Amniotic epithelial cell (primary cell): ENCODE data around the gene PRKG1.
"Not testable (repeated sequence)": the region's sequence is repeated elsewhere in the genome, so short reads cannot be mapped to it uniquely, and the experiment has no call there.

Source experiments
- DNase-seq: peaks from one replicate; pipeline ENCODE4 v3.0.0-alpha.2; 2010; ENCODE audit warnings: low read depth

Gene PRKG1

GRCh38 chr10:51270936-51271530 is 196.7 kb downstream of the PRKG1 start:
- no peak for DNase-seq

GRCh38 chr10:51272099-51272498 is 197.8 kb downstream of the PRKG1 start:
- not testable (repeated sequence) for DNase-seq

- no peak for DNase-seq
Measured at GRCh38 chr10:51272555-51272954, 198.3 kb downstream of the PRKG1 start.

- no peak for DNase-seq
Measured at GRCh38 chr10:51273574-51273973, 199.3 kb downstream of the PRKG1 start.

- not testable (repeated sequence) for DNase-seq
Measured at GRCh38 chr10:51276097-51276496, 201.8 kb downstream of the PRKG1 start.

- not testable (repeated sequence) for DNase-seq
Measured at GRCh38 chr10:51281387-51281786, 207.1 kb downstream of the PRKG1 start.

GRCh38 chr10:51285601-51286000 is 211.3 kb downstream of the PRKG1 start:
- DNase-seq: no peak

GRCh38 chr10:51288511-51288910 is 214.2 kb downstream of the PRKG1 start:
- DNase-seq: peak; percentile 59

- no peak for DNase-seq
Measured at GRCh38 chr10:51289519-51289918, 215.2 kb downstream of the PRKG1 start.

- DNase-seq: no peak
Measured at GRCh38 chr10:51291961-51292360, 217.7 kb downstream of the PRKG1 start.

- peak; percentile 18 for DNase-seq
Measured at GRCh38 chr10:51297438-51297837, 223.2 kb downstream of the PRKG1 start.

- no peak for DNase-seq
Measured at GRCh38 chr10:51300617-51301304, 226.5 kb downstream of the PRKG1 start.

GRCh38 chr10:51301644-51302043 is 227.4 kb downstream of the PRKG1 start:
- peak; percentile 13 for DNase-seq

- DNase-seq: peak; percentile 36
Measured at GRCh38 chr10:51302316-51302715, 228.0 kb downstream of the PRKG1 start.

GRCh38 chr10:51308116-51308515 is 233.8 kb downstream of the PRKG1 start:
- DNase-seq: no peak

- DNase-seq: no peak
Measured at GRCh38 chr10:51311228-51311627, 236.9 kb downstream of the PRKG1 start.

GRCh38 chr10:51312817-51313216 is 238.5 kb downstream of the PRKG1 start:
- no peak for DNase-seq

GRCh38 chr10:51313251-51313650 is 239.0 kb downstream of the PRKG1 start:
- no peak for DNase-seq

GRCh38 chr10:51313773-51314478 is 239.6 kb downstream of the PRKG1 start:
- no peak for DNase-seq

- DNase-seq: no peak
Measured at GRCh38 chr10:51314481-51314880, 240.2 kb downstream of the PRKG1 start.

GRCh38 chr10:51318399-51319172 is 244.3 kb downstream of the PRKG1 start:
- DNase-seq: no peak

- DNase-seq: no peak
Measured at GRCh38 chr10:51319173-51319435, 244.8 kb downstream of the PRKG1 start.

- DNase-seq: no peak
Measured at GRCh38 chr10:51321300-51321699, 247.0 kb downstream of the PRKG1 start.
